HG02798 (cell line): ENCODE results near the gene CELF4.

ENCODE experiments used
- ATAC-seq: cut with Tn5 transposase; IDR thresholded peaks from one replicate; pipeline ENCODE4 v1.9.1; 2021; ENCODE audit warnings: mild to moderate bottlenecking; ENCODE audit not compliant: unreplicated experiment, poor library complexity

The CELF4 gene

GRCh38 chr18:37428288-37428974 lies 137.2 kb downstream of the CELF4 start:
- no peak for ATAC-seq

- ATAC-seq = no peak
Observed at GRCh38 chr18:37426586-37426985, 139.0 kb downstream of the CELF4 start.

DNA sequence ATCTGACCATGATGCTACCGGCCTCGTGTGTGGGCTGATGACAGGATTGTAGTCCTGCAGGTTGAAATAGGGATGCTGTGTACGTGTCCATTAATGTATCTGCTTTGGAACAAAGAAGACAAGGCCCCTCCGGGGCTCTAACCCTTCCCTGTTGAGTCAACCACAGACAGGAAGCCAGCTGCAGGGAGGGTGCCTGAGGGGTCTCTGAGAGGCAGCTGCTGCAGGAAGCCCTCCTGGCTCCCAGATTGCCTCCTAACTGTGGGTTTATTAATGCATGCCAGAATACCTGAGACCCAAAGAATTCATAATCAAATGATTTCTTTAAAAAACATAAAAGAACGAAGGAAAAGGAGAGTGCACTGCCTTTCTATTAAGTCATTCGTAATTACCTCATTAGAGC lies 140.4 kb downstream of the CELF4 start:
- ATAC-seq = no peak

GRCh38 chr18:37424507-37424906 lies 141.1 kb downstream of the CELF4 start:
- ATAC-seq = no peak

DNA sequence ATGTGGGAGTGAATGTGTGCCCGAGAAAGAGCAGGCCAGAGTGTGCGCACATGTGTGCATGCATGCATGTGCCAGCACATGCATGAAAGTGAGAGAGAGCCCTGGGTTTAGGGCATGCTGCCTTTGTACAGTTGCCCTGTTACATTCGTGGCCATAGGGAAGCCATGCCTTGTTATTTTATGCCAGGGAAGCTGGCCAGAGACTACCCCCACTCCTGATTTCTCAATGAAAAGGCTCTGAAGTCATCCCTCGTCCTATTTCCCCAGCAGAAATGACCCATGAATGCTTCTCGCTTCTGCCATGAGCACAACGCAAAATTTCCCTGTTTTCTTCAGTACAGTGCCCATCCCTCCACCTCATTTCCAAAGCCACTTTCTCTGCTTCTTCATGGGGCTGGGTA lies 143.0 kb downstream of the CELF4 start:
- ATAC-seq = no peak

GRCh38 chr18:37422116-37422515 lies 143.5 kb downstream of the CELF4 start:
- no peak for ATAC-seq

- ATAC-seq = no peak
Observed at GRCh38 chr18:37421341-37422077, 144.1 kb downstream of the CELF4 start.

DNA sequence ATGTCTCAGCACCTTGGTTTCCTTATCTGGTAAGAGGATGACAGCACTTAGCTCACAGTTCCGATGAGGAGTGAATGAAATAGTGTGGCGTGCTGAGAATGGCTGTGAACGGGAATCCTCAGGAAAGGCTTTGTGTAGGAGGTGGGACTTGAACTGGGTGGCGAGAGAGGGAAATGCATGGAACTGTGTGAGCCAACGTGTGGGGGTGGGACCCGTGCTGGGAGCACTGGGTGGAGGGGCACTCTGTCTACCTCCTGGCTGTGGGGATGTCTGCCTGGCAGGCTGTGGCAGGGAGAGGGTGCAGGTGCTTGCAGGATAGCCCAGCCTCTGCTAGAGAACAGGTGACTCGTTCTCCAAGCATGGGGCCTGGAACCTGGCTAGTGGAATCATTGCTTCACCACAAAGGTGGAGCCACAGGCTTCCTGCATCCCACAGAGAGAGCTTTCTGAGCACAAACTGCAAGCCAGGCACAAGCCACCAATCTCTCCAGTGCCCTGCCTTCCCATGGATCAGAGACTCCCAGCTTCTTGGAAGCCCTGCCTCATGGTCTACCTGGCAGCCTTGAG lies 145.2 kb downstream of the CELF4 start:
- ATAC-seq = no peak

DNA sequence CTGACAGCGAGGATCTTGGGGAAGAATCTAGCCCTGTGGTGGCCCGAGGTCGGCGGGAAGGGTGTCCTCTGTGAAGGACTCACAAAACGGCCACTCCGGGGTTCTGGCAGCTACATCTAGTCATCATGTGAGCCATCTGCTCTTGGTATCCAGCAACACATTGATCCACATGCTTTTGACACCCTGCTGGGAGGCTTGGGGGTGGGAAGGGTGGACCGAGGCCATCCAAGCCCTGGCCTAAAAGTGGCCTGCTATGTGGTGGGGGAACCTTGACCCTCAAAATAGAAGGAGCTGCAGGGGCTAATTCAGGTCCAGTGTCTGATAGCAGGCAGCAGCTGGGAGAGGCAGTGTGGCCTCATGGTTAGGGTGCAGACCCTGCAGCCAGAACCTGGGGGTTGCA lies 145.7 kb downstream of the CELF4 start:
- no peak for ATAC-seq

- no peak for ATAC-seq
Observed at GRCh38 chr18:37419315-37419714, 146.3 kb downstream of the CELF4 start.

DNA sequence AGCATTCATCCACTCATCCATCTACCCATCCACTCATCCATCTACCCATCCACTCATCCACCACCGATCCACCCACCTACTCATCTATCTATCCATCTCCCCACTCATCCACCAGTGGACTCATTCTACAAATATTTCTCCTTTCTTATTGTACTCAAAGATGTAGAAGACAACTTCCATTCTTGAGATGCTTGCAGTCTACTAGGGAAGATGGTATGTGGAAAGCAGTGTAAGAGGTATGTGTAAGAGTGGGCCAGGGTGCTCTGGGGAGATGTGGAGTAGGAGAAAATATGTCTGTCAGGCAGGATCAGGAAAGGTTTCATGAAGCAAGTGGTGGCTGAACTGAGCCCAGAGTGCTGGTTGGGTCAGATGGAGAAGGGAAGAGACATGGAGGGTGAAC lies 150.8 kb downstream of the CELF4 start:
- no peak for ATAC-seq

DNA sequence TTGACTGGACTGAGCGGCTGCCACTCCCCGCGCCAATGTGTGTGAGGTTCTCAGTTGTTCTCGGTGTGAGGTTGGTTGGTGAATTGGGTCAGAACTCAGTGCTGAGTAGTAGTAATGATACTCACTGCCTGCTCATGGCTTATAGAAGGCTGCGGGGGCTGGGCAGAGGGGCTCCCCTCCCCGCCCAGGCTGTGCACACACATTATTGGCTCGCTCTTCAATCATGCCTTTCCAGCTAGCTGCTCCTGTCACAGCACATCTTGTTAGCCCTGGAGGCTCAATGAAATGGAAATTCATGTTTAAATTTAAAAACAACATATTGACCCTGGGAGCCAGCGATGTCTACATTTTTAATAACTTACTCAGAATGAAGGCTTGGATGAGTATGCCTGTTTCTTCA lies 152.8 kb downstream of the CELF4 start:
- no peak for ATAC-seq

DNA sequence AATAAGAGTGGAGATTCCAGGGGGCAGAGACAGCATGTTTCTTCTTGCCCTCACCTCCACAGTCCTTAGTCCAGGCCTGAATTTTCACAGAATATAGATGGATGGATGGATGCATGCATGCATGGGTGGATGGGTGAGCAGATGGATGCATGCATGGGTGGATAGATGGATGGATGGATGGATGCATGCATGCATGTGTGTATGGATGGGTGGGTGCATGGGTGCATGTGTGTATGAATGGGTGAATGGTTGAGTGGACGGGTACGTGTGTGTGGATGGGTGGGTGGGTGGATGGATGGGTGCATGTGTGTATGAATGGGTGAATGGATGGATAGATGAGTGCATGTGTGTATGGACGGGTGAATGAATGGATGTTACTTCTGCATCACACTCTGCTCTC lies 153.3 kb downstream of the CELF4 start:
- no peak for ATAC-seq

DNA sequence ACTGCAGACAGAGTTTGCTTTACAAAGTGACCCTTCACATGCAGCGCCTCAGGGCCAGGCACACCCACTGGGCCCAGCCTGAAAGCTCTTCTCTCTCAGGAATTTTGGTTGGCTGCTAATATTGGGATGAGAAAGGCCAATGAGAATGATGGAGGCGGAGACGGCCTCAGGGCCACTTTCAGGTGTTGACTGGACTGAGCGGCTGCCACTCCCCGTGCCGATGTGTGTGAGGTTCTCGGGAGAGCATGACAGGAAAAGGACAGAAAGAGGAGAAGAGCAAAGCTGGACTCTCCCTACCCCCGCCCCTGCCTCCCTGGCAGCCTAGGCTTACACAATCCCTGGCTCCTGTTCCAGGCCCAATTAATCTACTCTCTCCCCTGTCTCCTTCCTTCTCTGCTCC lies 155.7 kb downstream of the CELF4 start:
- no peak for ATAC-seq

DNA sequence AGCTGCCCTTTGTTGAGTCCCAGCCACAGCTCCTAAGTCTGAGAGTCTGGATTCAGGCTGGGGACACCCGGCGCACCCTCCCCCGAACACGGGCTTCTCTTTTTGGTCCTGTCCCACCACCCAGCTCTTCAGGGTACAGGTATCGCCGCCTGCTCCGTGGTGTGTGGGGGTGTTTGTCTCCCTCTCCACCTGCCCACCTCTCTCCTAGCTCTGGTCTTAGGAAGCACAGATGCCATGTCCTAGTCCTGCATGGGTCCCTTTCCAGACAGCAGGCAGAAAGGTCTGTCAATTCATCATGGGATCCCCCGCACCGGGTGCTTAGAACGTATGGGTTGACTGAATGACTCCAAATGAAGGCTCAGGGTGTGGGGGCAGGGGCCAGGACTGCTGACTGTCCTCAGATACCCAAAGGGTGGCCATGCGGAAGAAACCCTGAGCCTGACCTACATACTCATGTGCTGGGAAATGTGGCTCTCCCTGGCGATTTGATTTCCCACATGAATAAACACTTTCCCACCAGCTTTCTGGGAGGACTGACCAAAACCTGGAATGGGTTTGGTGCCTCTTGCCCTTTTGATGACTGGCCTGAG lies 156.8 kb downstream of the CELF4 start:
- no peak for ATAC-seq

- no peak for ATAC-seq
Observed at GRCh38 chr18:37407571-37407970, 158.0 kb downstream of the CELF4 start.

GRCh38 chr18:37405772-37406171 lies 159.8 kb downstream of the CELF4 start:
- no peak for ATAC-seq

- ATAC-seq = no peak
Observed at GRCh38 chr18:37405229-37405628, 160.4 kb downstream of the CELF4 start.

DNA sequence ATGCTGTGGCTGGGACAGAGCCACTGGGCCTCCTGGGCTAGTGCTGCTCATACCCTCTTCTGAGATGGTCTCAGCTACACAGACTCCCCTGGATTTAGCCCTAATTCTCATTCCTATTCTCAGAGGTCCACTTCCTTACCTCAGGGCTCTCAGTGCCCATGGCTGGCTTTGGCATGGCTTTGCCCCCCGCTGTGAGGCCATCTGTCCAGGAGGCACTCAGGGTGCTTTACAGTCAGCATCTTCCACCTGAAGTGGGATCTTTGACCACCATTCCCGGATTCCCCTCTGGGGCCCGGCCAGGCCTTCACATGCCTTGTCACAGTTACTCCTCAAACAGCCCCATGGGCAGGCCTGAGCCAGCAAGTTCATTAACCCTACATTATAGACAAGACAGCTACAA lies 161.8 kb downstream of the CELF4 start:
- ATAC-seq = no peak

- no peak for ATAC-seq
Observed at GRCh38 chr18:37403100-37403781, 162.4 kb downstream of the CELF4 start.

DNA sequence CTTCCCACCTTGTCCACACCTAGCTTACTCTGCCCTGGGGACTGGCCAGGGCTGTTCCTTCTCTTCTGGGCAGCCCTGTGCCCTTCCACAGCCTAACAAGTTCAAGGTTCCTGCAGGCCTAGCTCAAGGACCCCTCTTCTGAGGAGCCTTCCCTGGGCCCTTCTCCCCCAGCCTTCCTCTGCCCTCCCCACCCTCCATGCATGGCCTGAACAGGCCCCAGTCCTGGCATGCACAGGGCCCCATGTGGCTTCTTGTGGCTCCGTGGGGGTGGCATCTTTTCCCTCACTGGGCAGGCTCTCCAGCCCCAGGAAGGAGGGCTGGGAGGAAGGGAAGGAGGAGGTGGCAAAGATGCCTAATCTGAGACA lies 162.9 kb downstream of the CELF4 start:
- no peak for ATAC-seq
